ENCODE measurements around the gene TRAF5. TPM values are rescaled to one million over a fixed set of nuclear protein-coding genes. Genes with fewer than 3 reads are reported as not detected.

The TRAF5 gene
- total RNA-seq, 1 experiment from 2014 or later = 22.2 TPM

GRCh38 chr1:211292411-211292810, 34.2 kb upstream of the TRAF5 start:
- DNase-seq (ENCODE audit: low spot score) (no peak), ATAC-seq (no peak)
- Mint-ChIP-seq H3K4me1 (no peaks in the 10 kb centered on the region), H3K9me3 (no peaks in the 10 kb centered on the region), H3K27me3 (ENCODE audit: low read depth) (no peaks in the 10 kb centered on the region), H3K36me3 (peaks cover 49% of the 10 kb centered on the region), H3K27ac (no peak overlapping the region), H3K4me3 (no peak overlapping the region)
- TF ChIP-seq ZNF532 (CRISPR knock-in tag; IDR thresholded peaks at IDR 0.05; ENCODE audit: borderline replicate concordance) (no peak), CREB1 (CRISPR knock-in tag; IDR thresholded peaks at IDR 0.05) (no peak), GABPB1 (CRISPR knock-in tag; IDR thresholded peaks at IDR 0.05) (no peak), HMGA2 (CRISPR knock-in tag; IDR thresholded peaks at IDR 0.05) (no peak), NR2C2 (CRISPR knock-in tag; IDR thresholded peaks at IDR 0.05) (no peak), OVOL2 (CRISPR knock-in tag; IDR thresholded peaks at IDR 0.05; ENCODE audit: borderline replicate concordance) (no peak), IRF2 (CRISPR knock-in tag; IDR thresholded peaks at IDR 0.05; ENCODE audit: borderline replicate concordance, low read depth) (no peak), MYBL2 (CRISPR knock-in tag; IDR thresholded peaks at IDR 0.05) (no peak), CDX4 (CRISPR knock-in tag; IDR thresholded peaks at IDR 0.05; ENCODE audit: borderline replicate concordance) (no peak)
- TF ChIP-seq, protein P1, sequence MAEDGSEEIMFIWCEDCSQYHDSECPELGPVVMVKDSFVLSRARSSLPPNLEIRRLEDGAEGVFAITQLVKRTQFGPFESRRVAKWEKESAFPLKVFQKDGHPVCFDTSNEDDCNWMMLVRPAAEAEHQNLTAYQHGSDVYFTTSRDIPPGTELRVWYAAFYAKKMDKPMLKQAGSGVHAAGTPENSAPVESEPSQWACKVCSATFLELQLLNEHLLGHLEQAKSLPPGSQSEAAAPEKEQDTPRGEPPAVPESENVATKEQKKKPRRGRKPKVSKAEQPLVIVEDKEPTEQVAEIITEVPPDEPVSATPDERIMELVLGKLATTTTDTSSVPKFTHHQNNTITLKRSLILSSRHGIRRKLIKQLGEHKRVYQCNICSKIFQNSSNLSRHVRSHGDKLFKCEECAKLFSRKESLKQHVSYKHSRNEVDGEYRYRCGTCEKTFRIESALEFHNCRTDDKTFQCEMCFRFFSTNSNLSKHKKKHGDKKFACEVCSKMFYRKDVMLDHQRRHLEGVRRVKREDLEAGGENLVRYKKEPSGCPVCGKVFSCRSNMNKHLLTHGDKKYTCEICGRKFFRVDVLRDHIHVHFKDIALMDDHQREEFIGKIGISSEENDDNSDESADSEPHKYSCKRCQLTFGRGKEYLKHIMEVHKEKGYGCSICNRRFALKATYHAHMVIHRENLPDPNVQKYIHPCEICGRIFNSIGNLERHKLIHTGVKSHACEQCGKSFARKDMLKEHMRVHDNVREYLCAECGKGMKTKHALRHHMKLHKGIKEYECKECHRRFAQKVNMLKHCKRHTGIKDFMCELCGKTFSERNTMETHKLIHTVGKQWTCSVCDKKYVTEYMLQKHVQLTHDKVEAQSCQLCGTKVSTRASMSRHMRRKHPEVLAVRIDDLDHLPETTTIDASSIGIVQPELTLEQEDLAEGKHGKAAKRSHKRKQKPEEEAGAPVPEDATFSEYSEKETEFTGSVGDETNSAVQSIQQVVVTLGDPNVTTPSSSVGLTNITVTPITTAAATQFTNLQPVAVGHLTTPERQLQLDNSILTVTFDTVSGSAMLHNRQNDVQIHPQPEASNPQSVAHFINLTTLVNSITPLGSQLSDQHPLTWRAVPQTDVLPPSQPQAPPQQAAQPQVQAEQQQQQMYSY (CRISPR knock-in tag; IDR thresholded peaks at IDR 0.05) = no peak
- TF ChIP-seq, protein P2, sequence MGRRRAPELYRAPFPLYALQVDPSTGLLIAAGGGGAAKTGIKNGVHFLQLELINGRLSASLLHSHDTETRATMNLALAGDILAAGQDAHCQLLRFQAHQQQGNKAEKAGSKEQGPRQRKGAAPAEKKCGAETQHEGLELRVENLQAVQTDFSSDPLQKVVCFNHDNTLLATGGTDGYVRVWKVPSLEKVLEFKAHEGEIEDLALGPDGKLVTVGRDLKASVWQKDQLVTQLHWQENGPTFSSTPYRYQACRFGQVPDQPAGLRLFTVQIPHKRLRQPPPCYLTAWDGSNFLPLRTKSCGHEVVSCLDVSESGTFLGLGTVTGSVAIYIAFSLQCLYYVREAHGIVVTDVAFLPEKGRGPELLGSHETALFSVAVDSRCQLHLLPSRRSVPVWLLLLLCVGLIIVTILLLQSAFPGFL (CRISPR knock-in tag; IDR thresholded peaks at IDR 0.05; ENCODE audit: borderline replicate concordance) = no peak
- TF ChIP-seq, protein P3, sequence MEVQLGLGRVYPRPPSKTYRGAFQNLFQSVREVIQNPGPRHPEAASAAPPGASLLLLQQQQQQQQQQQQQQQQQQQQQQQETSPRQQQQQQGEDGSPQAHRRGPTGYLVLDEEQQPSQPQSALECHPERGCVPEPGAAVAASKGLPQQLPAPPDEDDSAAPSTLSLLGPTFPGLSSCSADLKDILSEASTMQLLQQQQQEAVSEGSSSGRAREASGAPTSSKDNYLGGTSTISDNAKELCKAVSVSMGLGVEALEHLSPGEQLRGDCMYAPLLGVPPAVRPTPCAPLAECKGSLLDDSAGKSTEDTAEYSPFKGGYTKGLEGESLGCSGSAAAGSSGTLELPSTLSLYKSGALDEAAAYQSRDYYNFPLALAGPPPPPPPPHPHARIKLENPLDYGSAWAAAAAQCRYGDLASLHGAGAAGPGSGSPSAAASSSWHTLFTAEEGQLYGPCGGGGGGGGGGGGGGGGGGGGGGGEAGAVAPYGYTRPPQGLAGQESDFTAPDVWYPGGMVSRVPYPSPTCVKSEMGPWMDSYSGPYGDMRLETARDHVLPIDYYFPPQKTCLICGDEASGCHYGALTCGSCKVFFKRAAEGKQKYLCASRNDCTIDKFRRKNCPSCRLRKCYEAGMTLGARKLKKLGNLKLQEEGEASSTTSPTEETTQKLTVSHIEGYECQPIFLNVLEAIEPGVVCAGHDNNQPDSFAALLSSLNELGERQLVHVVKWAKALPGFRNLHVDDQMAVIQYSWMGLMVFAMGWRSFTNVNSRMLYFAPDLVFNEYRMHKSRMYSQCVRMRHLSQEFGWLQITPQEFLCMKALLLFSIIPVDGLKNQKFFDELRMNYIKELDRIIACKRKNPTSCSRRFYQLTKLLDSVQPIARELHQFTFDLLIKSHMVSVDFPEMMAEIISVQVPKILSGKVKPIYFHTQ (CRISPR knock-in tag; IDR thresholded peaks at IDR 0.05) = no peak
- TF ChIP-seq, protein P4, sequence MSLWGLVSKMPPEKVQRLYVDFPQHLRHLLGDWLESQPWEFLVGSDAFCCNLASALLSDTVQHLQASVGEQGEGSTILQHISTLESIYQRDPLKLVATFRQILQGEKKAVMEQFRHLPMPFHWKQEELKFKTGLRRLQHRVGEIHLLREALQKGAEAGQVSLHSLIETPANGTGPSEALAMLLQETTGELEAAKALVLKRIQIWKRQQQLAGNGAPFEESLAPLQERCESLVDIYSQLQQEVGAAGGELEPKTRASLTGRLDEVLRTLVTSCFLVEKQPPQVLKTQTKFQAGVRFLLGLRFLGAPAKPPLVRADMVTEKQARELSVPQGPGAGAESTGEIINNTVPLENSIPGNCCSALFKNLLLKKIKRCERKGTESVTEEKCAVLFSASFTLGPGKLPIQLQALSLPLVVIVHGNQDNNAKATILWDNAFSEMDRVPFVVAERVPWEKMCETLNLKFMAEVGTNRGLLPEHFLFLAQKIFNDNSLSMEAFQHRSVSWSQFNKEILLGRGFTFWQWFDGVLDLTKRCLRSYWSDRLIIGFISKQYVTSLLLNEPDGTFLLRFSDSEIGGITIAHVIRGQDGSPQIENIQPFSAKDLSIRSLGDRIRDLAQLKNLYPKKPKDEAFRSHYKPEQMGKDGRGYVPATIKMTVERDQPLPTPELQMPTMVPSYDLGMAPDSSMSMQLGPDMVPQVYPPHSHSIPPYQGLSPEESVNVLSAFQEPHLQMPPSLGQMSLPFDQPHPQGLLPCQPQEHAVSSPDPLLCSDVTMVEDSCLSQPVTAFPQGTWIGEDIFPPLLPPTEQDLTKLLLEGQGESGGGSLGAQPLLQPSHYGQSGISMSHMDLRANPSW (CRISPR knock-in tag; conservative IDR thresholded peaks at IDR 0.05; ENCODE audit: low read depth) = no peak
- POLR2A ChIA-PET = no interaction called here
- CTCF ChIA-PET = no interaction called here
